ENCODE data around the gene PALLD.
"Not testable (repeated sequence)": the region's sequence is repeated elsewhere in the genome, so short reads cannot be mapped to it uniquely, and the experiment has no call there.

The PALLD gene

DNA sequence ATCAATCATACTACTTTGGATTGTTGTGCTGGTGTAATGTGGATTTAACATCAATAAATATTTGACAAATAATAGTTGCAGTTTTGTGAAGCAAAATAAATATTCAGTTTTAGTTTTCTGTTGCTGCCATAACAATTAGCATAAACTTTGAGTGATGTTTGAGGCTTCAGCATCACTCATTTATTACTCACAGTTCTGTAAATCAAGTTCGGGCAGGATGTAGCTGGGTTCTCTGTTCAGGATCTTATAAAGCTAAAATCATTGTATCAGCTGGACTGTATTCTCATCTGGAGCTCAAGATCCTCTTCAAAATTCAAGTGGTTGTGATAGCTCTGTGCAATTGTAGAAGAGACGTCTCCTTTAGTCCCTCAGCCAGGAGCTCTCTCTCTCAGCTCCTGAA lies 431.5 kb downstream of the PALLD start:
- no peak for DNase-seq

DNA sequence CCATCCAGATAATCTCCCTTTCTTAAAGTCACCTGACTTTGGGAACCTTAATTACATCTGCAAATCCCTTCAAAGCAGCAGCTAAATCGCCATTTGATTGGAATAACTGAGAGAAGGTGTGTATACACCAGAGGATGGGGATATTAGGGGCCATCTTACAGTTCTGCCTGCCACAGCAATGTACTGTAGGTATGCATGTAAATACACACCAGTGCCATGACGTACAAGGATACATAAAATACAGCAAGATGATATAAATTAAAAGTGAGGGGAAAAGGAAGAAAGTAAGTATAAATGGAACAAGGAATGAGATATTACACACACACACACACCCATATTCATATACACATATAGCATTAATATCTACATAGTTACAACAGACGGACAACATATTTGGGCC lies 432.0 kb downstream of the PALLD start:
- DNase-seq, result no peak

DNA sequence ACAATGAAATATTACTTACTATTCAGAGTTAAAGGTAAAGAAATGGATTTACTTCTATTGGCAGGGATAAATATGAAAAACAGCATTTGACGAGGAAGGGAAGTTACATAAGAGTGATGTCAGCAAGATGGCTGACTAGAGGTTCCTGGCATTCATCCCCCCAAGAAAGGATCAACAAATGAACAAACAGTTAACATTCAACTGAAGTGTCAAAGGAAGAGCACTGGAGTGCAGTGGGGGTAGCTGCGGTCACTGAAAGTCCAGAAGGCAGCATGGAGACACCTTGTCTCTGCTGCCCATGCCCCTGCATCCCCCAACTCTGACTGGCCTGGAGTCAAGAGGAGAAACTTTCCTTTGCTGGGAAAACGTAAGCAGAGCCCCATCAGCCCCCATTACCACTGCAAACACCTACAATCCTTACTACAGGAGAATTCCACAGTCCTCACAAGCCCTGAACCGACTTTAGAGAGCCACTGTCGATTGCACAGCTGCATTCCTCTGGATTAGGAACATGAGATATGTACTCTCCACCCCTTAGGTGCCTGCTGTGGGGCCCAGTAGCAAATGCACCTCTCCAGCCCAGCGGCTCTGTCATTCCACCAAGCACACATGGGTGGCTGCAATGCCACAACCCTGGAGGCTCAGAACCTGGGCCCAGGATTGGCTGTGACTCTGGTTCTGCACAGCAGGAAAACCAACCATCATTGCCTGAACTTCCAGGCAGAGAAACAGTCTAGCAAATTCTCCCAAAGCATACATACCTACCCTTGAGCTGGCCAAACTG lies 433.8 kb downstream of the PALLD start:
- DNase-seq, result no peak

DNA sequence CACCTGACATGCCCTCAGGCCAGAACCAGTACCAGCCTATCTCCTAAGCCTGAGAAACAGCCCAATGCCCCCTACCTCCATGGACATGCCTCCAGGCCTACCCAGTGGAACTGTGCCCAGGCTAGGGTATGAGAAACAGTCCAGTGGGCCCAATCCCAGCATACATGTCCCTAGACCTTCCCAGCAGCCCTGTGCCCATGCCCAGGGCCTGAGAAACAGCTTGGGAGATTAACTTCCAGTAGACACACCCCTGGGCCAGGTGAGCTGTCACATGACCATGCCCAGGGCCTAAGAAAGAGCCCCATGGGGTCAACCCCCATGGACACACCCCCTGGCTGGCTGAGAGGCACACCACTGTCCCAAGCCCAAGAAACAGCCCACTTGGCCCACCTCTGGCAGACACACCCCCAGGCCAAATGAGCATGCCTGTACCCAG lies 434.4 kb downstream of the PALLD start:
- DNase-seq, result no peak

DNA sequence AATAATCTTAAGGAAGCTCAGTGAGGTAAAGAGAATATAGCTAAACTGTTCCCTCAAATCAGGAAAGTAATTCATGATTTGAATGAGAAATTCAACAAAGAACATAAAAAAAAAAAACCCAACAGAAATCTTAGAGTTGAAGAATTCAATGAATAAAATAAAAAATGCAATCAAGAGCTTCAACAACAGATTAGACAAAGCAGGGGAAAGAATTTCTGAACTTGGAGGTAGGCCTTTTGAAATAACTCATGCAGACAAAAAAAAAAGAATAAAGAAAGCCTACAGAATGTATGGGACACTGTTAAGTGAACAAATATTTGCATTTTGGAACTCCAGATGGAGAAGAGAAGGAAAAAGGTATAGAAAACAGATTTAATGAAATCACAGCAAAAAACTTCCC lies 435.3 kb downstream of the PALLD start:
- no peak for DNase-seq

DNA sequence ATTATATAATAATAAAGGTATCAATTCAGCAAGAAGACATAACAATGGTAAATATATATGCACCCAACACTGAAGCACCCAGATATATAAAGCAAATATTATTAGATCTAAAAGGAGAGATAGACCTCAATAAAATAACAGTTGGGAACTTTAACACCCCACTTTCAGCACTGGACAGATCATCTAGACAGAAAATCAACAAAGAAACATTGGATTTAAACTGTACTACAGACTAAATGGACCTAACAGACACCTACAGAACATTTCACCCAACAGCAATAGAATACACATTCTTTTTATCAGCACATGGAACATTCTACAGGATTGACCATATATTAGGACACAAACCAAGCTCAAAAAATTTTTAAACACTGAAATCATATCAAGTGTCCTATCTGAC lies 436.6 kb downstream of the PALLD start:
- no peak for DNase-seq

DNA sequence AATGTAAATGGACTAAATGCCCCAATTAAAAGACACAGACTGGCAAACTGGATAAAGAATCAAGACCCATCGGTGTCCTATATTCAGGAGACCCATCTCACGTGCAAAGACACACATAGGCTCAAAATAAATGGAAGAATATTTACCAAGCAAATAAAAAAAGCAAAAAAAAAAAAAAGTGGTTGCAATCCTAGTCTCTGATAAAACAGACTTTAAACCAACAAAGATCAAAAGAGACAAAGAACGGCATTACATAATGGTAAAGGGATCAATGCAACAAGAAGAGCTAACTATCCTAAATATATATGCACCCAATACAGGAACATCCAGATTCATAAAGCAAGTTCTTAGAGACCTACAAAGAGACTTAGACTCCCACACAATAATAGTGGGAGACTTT lies 440.6 kb downstream of the PALLD start:
- not testable (repeated sequence) for DNase-seq

DNA sequence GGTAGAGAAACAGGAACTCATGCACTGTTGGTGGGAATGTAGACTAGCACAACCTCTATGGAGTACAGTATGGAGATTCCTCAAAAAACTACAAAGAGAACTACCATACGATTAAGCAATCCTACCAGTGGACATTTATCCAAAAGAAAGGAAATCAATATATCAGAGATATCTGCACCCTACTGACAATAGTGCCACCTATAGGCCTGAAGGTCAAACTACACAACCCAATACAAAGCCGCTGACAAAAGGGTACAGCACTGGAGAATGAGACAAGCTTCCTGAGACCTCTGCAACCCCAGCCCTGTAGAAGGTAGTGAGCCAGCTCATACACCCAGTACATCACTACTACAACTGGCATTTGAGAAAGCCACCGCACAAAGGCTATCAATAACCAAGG lies 446.1 kb downstream of the PALLD start:
- DNase-seq, result no peak

DNA sequence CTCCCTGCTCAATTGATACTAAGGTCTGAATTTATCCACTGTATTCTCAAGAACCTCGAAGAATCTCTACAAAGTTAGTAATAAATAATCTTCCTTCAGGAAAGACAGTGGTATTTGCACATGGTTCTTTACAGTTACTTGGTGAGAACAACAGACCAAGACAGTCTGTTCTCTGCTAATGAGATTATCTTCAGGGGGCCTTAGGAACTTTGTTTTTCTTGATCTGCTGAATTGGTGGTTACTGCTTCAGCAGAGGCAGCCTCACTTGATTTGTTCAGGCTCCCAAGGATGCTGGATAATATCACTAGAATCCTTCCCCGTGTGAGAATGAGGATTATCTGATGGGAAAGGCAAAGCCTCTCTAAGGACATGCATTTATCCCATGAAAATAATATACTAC lies 448.4 kb downstream of the PALLD start:
- DNase-seq, result no peak

DNA sequence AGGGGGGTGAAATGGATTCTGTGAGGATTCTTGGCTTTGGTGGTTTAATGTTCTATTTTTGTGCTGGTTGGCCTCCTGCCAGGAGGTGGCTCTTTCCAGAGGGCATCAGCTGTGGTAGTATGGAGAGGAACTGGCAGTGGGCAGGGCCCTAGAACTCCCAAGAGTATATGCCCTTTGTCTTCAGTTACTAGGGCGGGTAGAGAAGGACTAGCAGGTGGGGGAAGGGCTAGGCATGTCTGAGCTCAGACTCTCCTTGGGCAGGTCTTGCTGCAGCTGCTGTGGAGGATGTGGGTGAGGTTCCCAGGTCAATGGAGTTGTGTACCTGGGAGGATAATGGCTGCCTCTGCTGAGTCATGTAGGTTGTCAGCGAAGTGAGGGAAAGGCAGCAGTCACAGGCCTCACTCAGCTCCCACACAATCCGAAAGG lies 456.0 kb downstream of the PALLD start:
- DNase-seq, result not testable (repeated sequence)

DNA sequence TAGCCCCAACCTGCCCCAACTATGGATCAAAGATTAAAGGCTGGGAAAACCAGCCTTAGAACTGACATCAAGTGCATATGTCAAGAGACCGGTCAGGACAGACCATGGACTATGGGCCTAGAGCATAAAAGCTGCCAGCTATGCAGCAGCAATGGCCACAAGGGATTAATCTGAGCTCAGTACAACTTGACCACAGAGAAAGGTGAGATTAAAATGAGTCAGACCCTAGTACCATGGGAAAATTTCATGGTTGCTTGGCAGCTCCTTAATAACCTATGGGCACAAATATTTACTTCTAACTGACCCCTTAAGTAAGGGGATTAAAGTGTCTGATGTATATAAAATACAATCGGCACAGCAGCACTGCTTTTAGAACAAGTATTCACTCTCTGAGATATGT lies 458.8 kb downstream of the PALLD start:
- no peak for DNase-seq

DNA sequence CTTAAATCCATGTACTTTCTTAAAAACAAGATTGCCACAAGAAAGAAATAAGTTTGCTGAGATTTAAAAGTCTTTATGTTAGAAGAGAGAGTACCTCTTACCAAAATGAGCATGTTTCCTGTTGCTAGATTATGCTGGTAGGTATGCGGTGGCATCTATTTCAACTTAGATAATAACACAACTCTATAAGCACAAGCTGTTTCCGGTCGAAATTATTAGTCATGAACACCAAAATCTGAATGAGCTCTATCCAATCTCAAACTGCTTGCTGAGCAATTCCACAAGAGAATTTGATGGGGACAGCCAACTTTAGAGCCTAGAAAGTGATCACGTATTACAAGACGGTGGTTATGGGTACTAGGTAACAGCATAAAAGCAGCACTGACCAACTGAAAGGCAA lies 463.9 kb downstream of the PALLD start:
- DNase-seq, result no peak

DNA sequence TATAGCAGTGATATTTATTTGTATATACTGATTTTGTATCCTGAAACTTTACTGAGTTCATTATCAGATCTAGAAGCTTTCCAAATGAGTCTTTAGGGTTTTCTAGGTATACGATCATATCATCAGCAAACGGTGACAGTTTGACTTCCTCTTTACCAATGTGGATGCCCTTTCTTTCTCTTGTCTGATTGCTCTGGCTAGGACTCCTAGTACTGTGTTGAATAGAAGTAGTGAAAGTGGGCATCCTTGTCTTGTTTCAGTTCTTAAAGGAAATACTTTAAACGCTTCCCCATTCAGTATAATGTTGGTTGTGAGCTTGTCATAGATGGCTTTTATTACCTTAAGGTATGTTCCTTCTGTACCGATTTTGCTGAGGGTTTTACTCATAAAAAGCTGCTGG lies 475.7 kb downstream of the PALLD start:
- DNase-seq, result no peak
